Stimulated activated memory B cell treated with anti-CD40 and anti-IgM and Interleukin-4, amounts not matched to agents 10 μg/mL and 1 μg/mL and 100 μg/mL, for 72 hours (primary cell): Measurements from ENCODE around the gene CRYBG1.

Experiments used
- ATAC-seq: fragments of 150-1000 bp; cut with Tn5 transposase; 2 replicates; pipeline ENCODE4 v1.10.0; 2021
- H3K27ac Mint-ChIP-seq: one replicate; pipeline ENCODE4 v1.8.0; 2022; ENCODE audit warnings: mild to moderate bottlenecking, mixed read lengths
- H3K27me3 Mint-ChIP-seq: one replicate; pipeline ENCODE4 v1.8.0; 2022; ENCODE audit warnings: mixed read lengths
- H3K36me3 Mint-ChIP-seq: one replicate; pipeline ENCODE4 v1.8.0; 2022; ENCODE audit warnings: mixed read lengths
- H3K4me1 Mint-ChIP-seq: one replicate; pipeline ENCODE4 v1.8.0; 2022; ENCODE audit warnings: mixed read lengths
- H3K4me3 Mint-ChIP-seq: one replicate; pipeline ENCODE4 v1.8.0; 2022; ENCODE audit warnings: mild to moderate bottlenecking, moderate library complexity, mixed read lengths
- H3K9me3 Mint-ChIP-seq: one replicate; pipeline ENCODE4 v1.8.0; 2022; ENCODE audit warnings: mixed read lengths

The CRYBG1 gene

DNA sequence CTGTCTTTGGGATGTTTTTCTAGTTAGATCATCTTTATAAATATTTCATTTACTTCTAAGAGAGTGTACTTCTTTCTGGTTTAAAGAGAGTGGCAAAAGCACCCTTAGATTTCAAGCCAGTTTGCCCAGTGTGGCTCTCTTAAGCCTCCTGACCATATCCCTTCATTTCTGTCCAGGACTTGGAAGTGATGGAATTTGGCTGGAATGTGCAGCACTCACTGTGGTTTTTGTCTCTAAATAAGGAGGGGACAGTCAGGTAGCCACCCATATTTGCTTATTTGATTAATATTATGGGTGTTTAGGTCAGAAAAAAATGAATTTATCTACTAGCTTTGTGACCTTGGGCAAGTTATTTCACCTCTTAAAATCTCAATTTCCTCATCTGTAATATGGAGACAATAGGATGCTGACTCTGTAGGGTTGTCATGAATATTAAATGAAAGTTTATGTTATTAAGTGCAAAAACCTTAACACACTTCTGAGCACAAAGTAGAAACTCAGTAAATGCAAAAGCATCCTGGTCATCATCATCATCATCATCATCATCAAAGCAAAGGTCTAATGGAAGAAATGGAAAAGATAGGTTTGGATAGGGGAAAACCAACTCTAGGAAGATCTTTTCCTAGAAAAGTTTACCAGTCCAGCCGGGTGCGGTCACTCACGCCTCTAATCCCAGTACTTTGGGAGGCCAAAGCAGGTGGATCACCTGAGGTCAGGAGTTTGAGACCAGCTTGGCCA, 3.1 kb downstream of the CRYBG1 start:
- no peak overlapping the region for H3K27ac Mint-ChIP-seq
- peaks cover 14% of the 10 kb centered on the region for H3K4me1 Mint-ChIP-seq
- H3K4me3 Mint-ChIP-seq = no peak overlapping the region
- H3K36me3 Mint-ChIP-seq = no peaks in the 10 kb centered on the region
- H3K27me3 Mint-ChIP-seq = no peaks in the 10 kb centered on the region
- no peak for ATAC-seq
- H3K9me3 Mint-ChIP-seq = no peaks in the 10 kb centered on the region

DNA sequence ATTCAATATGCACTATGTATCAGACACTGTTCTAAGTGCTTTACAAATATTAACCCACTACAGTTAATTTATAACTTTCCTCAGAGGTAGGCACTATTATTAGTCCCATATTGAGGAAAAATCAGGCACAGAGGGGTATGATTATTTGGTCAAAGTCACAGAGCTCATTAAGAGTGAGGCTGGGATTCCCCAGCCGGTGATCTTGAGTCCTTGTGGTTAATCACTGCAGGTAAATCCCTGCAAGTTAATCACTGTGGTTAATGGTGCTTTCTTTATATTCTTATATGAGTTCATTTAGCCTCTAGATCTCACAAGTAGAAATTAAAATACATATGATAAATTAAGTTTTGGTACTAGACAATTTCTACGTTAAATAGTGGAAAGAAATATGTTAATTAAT, 9.2 kb downstream of the CRYBG1 start:
- Mint-ChIP-seq H3K9me3 (no peaks in the 10 kb centered on the region), H3K27ac (no peak overlapping the region), H3K4me1 (no peaks in the 10 kb centered on the region), H3K27me3 (peaks cover 8% of the 10 kb centered on the region), H3K36me3 (no peaks in the 10 kb centered on the region), H3K4me3 (no peak overlapping the region)
- ATAC-seq = no peak

- no peaks in the 10 kb centered on the region for H3K9me3 Mint-ChIP-seq
- H3K4me3 Mint-ChIP-seq = no peak overlapping the region
- peaks cover 9% of the 10 kb centered on the region for H3K27me3 Mint-ChIP-seq
- H3K27ac Mint-ChIP-seq = no peak overlapping the region
- H3K4me1 Mint-ChIP-seq = no peaks in the 10 kb centered on the region
- ATAC-seq = no peak
- no peaks in the 10 kb centered on the region for H3K36me3 Mint-ChIP-seq
Measured at GRCh38 chr6:106370639-106371038, 10.1 kb downstream of the CRYBG1 start.

GRCh38 chr6:106372838-106373501, 12.5 kb downstream of the CRYBG1 start:
- Mint-ChIP-seq H3K4me3 (no peak overlapping the region), H3K36me3 (no peaks in the 10 kb centered on the region), H3K9me3 (no peaks in the 10 kb centered on the region), H3K4me1 (peaks cover 10% of the 10 kb centered on the region), H3K27me3 (peaks cover 9% of the 10 kb centered on the region), H3K27ac (no peak overlapping the region)
- no peak for ATAC-seq

GRCh38 chr6:106373502-106374239, 13.2 kb downstream of the CRYBG1 start:
- Mint-ChIP-seq H3K9me3 (no peaks in the 10 kb centered on the region), H3K4me3 (no peak overlapping the region), H3K27ac (no peak overlapping the region), H3K4me1 (peaks cover 10% of the 10 kb centered on the region), H3K27me3 (peaks cover 9% of the 10 kb centered on the region), H3K36me3 (no peaks in the 10 kb centered on the region)
- ATAC-seq = no peak

GRCh38 chr6:106377061-106377540, 16.6 kb downstream of the CRYBG1 start:
- Mint-ChIP-seq H3K36me3 (no peaks in the 10 kb centered on the region), H3K27me3 (peaks cover 9% of the 10 kb centered on the region), H3K9me3 (no peaks in the 10 kb centered on the region), H3K4me3 (peak overlapping the region; percentile 5), H3K27ac (peak overlapping the region; percentile 51), H3K4me1 (peaks cover 18% of the 10 kb centered on the region)
- peak; percentile 64 for ATAC-seq

GRCh38 chr6:106379951-106380350, 19.4 kb downstream of the CRYBG1 start:
- no peak overlapping the region for H3K4me3 Mint-ChIP-seq
- no peaks in the 10 kb centered on the region for H3K9me3 Mint-ChIP-seq
- H3K27ac Mint-ChIP-seq = no peak overlapping the region
- peaks cover 18% of the 10 kb centered on the region for H3K4me1 Mint-ChIP-seq
- H3K36me3 Mint-ChIP-seq = no peaks in the 10 kb centered on the region
- no peak for ATAC-seq
- no peaks in the 10 kb centered on the region for H3K27me3 Mint-ChIP-seq

- ATAC-seq = no peak
- H3K4me3 Mint-ChIP-seq = no peak overlapping the region
- no peak overlapping the region for H3K27ac Mint-ChIP-seq
- no peaks in the 10 kb centered on the region for H3K9me3 Mint-ChIP-seq
- H3K36me3 Mint-ChIP-seq = no peaks in the 10 kb centered on the region
- H3K4me1 Mint-ChIP-seq = peaks cover 18% of the 10 kb centered on the region
- H3K27me3 Mint-ChIP-seq = no peaks in the 10 kb centered on the region
Measured at GRCh38 chr6:106380407-106380806, 19.9 kb downstream of the CRYBG1 start.

DNA sequence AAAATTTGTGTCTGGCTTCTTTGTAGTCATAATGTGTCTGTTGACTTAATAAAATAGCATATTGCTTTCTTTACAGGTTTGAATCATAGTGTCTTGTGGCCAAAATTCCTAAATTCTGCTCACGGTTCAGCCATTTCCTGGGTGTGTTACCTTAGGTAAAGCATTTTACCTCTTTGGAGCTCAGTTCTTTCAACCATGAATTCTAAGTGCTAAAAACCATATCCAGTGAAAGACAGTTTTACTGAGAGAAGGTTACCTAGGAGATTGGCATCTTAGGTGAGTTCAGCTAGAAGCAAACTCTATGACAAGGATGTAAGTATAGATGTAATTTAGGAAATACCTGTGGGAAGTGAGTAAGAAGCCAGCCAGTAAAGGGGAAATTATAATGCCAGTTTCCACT, 20.7 kb downstream of the CRYBG1 start:
- Mint-ChIP-seq H3K27me3 (no peaks in the 10 kb centered on the region), H3K36me3 (no peaks in the 10 kb centered on the region), H3K4me3 (no peak overlapping the region), H3K4me1 (peaks cover 18% of the 10 kb centered on the region), H3K9me3 (no peaks in the 10 kb centered on the region), H3K27ac (no peak overlapping the region)
- no peak for ATAC-seq

DNA sequence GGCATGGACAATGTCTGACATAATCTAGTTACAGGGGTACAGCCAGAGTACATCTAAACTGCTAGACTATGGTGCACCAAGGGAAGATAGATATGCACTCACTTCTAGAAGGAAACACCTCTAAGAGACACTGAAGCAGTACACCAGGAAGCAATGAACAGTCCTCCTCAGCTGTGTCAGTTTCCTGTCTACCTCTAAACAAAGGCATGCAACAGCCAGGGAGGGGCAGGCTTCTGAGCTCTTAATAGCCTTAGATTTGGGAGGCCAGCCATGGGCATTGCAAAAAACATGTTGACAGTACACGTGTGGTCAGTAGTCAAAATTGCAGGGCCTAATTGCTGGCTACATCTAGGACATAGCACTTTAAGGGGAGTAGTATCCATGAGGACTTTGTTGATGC, 21.4 kb downstream of the CRYBG1 start:
- Mint-ChIP-seq H3K36me3 (no peaks in the 10 kb centered on the region), H3K4me1 (peaks cover 13% of the 10 kb centered on the region), H3K27me3 (no peaks in the 10 kb centered on the region), H3K4me3 (no peak overlapping the region), H3K27ac (no peak overlapping the region), H3K9me3 (no peaks in the 10 kb centered on the region)
- no peak for ATAC-seq

DNA sequence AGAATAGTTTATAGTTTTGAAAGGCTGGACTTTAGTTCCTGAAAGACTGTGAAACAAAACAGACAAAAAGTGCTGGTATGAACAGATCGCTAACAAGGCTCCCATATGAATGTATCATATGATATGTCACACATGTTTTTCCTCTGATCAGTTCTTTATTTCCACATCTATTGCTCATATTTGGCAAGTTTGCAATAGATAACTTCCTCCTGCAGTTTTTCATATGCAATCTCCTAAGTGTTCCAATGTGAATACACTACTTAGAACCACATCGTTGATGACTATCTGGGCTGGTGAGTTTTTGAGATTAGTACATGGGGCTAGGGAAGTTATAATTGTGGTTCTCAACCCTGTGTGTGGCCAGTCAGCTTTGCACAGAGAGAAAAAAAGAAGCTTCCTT, 23.1 kb downstream of the CRYBG1 start:
- Mint-ChIP-seq H3K4me1 (peaks cover 8% of the 10 kb centered on the region), H3K4me3 (no peak overlapping the region)
- no peak for ATAC-seq

GRCh38 chr6:106385530-106385929, 25.0 kb downstream of the CRYBG1 start:
- no peaks in the 10 kb centered on the region for H3K9me3 Mint-ChIP-seq
- no peak overlapping the region for H3K4me3 Mint-ChIP-seq
- H3K4me1 Mint-ChIP-seq = peaks cover 8% of the 10 kb centered on the region
- no peaks in the 10 kb centered on the region for H3K27me3 Mint-ChIP-seq
- no peak for ATAC-seq
- no peak overlapping the region for H3K27ac Mint-ChIP-seq
- H3K36me3 Mint-ChIP-seq = no peaks in the 10 kb centered on the region

More for the DNA sequence above, 23.1 kb downstream of the CRYBG1 start:
- no peaks in the 10 kb centered on the region for H3K9me3 Mint-ChIP-seq
- no peaks in the 10 kb centered on the region for H3K36me3 Mint-ChIP-seq
- no peaks in the 10 kb centered on the region for H3K27me3 Mint-ChIP-seq
- H3K27ac Mint-ChIP-seq = no peak overlapping the region

GRCh38 chr6:106387875-106388274, 27.4 kb downstream of the CRYBG1 start:
- no peak overlapping the region for H3K4me3 Mint-ChIP-seq
- H3K36me3 Mint-ChIP-seq = no peaks in the 10 kb centered on the region
- H3K9me3 Mint-ChIP-seq = no peaks in the 10 kb centered on the region
- no peak for ATAC-seq
- H3K27me3 Mint-ChIP-seq = no peaks in the 10 kb centered on the region
- no peak overlapping the region for H3K27ac Mint-ChIP-seq
- no peaks in the 10 kb centered on the region for H3K4me1 Mint-ChIP-seq

DNA sequence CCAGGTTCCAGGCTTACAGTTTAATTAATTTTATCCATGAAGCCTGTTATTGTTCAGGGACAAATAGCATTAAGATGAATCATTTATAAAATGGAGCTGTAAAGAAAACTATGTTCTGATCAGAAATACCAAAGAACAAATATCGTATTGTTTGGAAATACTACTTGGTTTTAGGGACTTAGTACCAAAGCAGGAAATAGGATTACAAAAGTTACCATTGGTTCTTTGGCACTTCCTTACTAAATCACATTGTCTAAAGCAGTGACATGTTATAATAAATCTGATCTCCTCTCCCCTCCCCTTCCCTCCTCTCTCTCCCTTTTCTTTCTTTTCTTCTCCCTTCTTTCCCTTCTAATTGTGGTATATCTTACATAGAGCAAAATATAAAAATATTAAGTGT, 29.6 kb downstream of the CRYBG1 start:
- Mint-ChIP-seq H3K4me3 (no peak overlapping the region), H3K27me3 (peaks cover 14% of the 10 kb centered on the region), H3K27ac (no peak overlapping the region), H3K36me3 (no peaks in the 10 kb centered on the region), H3K4me1 (no peaks in the 10 kb centered on the region), H3K9me3 (no peaks in the 10 kb centered on the region)
- no peak for ATAC-seq

- Mint-ChIP-seq H3K27ac (no peak overlapping the region), H3K36me3 (no peaks in the 10 kb centered on the region), H3K4me3 (no peak overlapping the region), H3K27me3 (peaks cover 46% of the 10 kb centered on the region), H3K9me3 (no peaks in the 10 kb centered on the region), H3K4me1 (no peaks in the 10 kb centered on the region)
- ATAC-seq = no peak
Measured at GRCh38 chr6:106396426-106397220, 36.1 kb downstream of the CRYBG1 start.
